Panc1 (cell line): ENCODE results near the gene INSYN2B. TPM values are rescaled to one million over a fixed set of nuclear protein-coding genes. Genes with fewer than 3 reads are reported as not detected.

ENCODE experiments used
- ATAC-seq: fragments of 200-7000 bp; cut with Tn5 transposase; 2 replicates; pipeline ENCODE4 v1.9.1; 2020; ENCODE audit warnings: mild to moderate bottlenecking, moderate library complexity
- BruUV-seq: library from RNA; stranded (reverse); fragments of 400-500 nt; replicated peaks from 2 replicates; lab custom pipeline; 2021; lab: Mats Ljungman, UMichigan
- CTCF ChIA-PET: fragments of 300-600 bp; sonication (Branson Sonifier 250); formaldehyde crosslinking; loops from one replicate; lab custom pipeline; 2022; ENCODE audit warnings: antibody characterized with exemption; lab: Charles Lee
- POLR2A ChIA-PET: fragments of 300-600 bp; sonication (Branson Sonifier 250); formaldehyde crosslinking; loops from one replicate; lab custom pipeline; 2022; ENCODE audit warnings: antibody characterized with exemption; lab: Charles Lee
- DNase-seq: peaks from one replicate; pipeline ENCODE4 v3.0.0-alpha.2; 2010; ENCODE audit warnings: low read depth, low spot score
- H3K27ac ChIP-seq: 2 replicates; pipeline ENCODE4 v1.5.1; 2011; ENCODE audit warnings: mild to moderate bottlenecking, low read length, inconsistent platforms
- H3K27me3 ChIP-seq: fragments of 200-500 bp; sonication (Bioruptor generic); 2 replicates; pipeline ENCODE4 v1.6.0; 2014; ENCODE audit warnings: low read length, inconsistent platforms; ENCODE audit not compliant: control insufficient read depth, insufficient read depth
- H3K36me3 ChIP-seq: fragments of 200-500 bp; sonication (Bioruptor generic); 2 replicates; pipeline ENCODE4 v1.5.1; 2014; ENCODE audit warnings: inconsistent platforms, mild to moderate bottlenecking, low read length, moderate library complexity; ENCODE audit not compliant: control insufficient read depth, insufficient read depth
- H3K4me1 ChIP-seq: 2 replicates; pipeline ENCODE4 v1.5.1; 2011; ENCODE audit warnings: inconsistent platforms, mild to moderate bottlenecking, low read length, moderate library complexity; ENCODE audit not compliant: control insufficient read depth, insufficient read depth
- H3K4me3 ChIP-seq, 2 experiments: 2 replicates each; pipeline ENCODE4 v1.5.1; 2011 to 2012; ENCODE audit warnings: low read depth in 2 of 2, low read length in 2 of 2, mild to moderate bottlenecking in 2 of 2, inconsistent platforms in 1 of 2, moderate library complexity in 1 of 2
- H3K9me3 ChIP-seq: fragments of 200-500 bp; sonication (Bioruptor generic); 2 replicates; pipeline ENCODE4 v1.5.1; 2014; ENCODE audit warnings: low read depth, mild to moderate bottlenecking, inconsistent platforms, low read length, moderate library complexity; ENCODE audit not compliant: control insufficient read depth, insufficient read depth
- CTCF ChIP-seq: fragments of 450-650 bp; IDR thresholded peaks from 2 replicates; pipeline ENCODE4 v1.5.1; 2017; ENCODE audit warnings: mild to moderate bottlenecking
- POLR2AphosphoS5 ChIP-seq: IDR thresholded peaks from 2 replicates; pipeline ENCODE4 v1.6.1; 2012; ENCODE audit warnings: mild to moderate bottlenecking, low read depth, low read length, moderate library complexity
- REST ChIP-seq, 2 experiments: IDR thresholded peaks; 2 replicates each; pipeline ENCODE4 v1.6.1; 2011 to 2012; ENCODE audit warnings: low read depth in 2 of 2, control low read depth in 1 of 2, low read length in 1 of 2, mild to moderate bottlenecking in 1 of 2, moderate library complexity in 1 of 2; ENCODE audit not compliant: insufficient read depth in 1 of 2
- SIN3A ChIP-seq: IDR thresholded peaks from 2 replicates; pipeline ENCODE4 v1.6.1; 2012; ENCODE audit warnings: low read depth, mild to moderate bottlenecking, low read length, moderate library complexity, borderline replicate concordance; ENCODE audit not compliant: insufficient read depth
- TCF7L2 ChIP-seq: IDR thresholded peaks from 2 replicates; pipeline ENCODE4 v1.6.1; 2011; ENCODE audit warnings: mild to moderate bottlenecking, low read depth, low read length, inconsistent platforms
- in situ Hi-C: cut with HindIII; loops from 2 replicates; pipeline ENCODE4 v1.10.0; 2016; ENCODE audit warnings: low sequenced_read_pairs, low pct_unique_long_range_greater_than_20kb
- intact Hi-C: fragments of 100-400 bp; cut with micrococcal nuclease; formaldehyde crosslinking; loops from one replicate; pipeline ENCODE4 v1.10.0; 2022; ENCODE audit not compliant: unreplicated experiment
- total RNA-seq: library from RNA; stranded (reverse); gene quantifications from one replicate; pipeline ENCODE4 v1.2.1, GENCODE V29; 2021; ENCODE audit not compliant: unreplicated experiment

The INSYN2B gene
- total RNA-seq, 1 experiment from 2014 or later = 0.28 TPM

GRCh38 chr5:169993485-169993790, 13.1 kb upstream of the INSYN2B start:
- Histone ChIP-seq H3K4me3 (no peak overlapping the region), H3K9me3 (no peaks in the 10 kb centered on the region), H3K27ac (no peak overlapping the region), H3K36me3 (no peaks in the 10 kb centered on the region), H3K27me3 (no peaks in the 10 kb centered on the region), H3K4me1 (no peaks in the 10 kb centered on the region)
- ATAC-seq (no peak), DNase-seq (no peak)
- no TSS peak for BruUV-seq
- POLR2A ChIA-PET = no interaction called here
- intact Hi-C loops = no loop called here
- no peak for TF ChIP-seq CTCF
- CTCF ChIA-PET = no interaction called here
- in situ Hi-C loops = no loop called here

- Histone ChIP-seq H3K4me1 (no peaks in the 10 kb centered on the region), H3K4me3 (no peak overlapping the region), H3K9me3 (no peaks in the 10 kb centered on the region), H3K27me3 (no peaks in the 10 kb centered on the region), H3K27ac (no peak overlapping the region), H3K36me3 (no peaks in the 10 kb centered on the region)
- ChIA-PET CTCF (no interaction called here), POLR2A (no interaction called here)
- no peak for ATAC-seq
- TF ChIP-seq SIN3A = no peak
- TF ChIP-seq POLR2AphosphoS5 = no peak
- no peak for TF ChIP-seq CTCF
- no peak for TF ChIP-seq TCF7L2
- no peak for TF ChIP-seq REST (IDR thresholded peaks at IDR 0.05; ENCODE audit: insufficient read depth in 1 of 2, low read depth in 2 of 2, low read length in 1 of 2)
- BruUV-seq = no TSS peak
- intact Hi-C loops (no loop called here), in situ Hi-C loops (no loop called here)
- DNase-seq = no peak
Observed at GRCh38 chr5:169992789-169993484, 12.6 kb upstream of the INSYN2B start.
